Thymus (tissue), 11 donors: Measurements from ENCODE around the gene CCN2. TPM values are rescaled to one million over a fixed set of nuclear protein-coding genes. Genes with fewer than 3 reads are reported as not detected.
"Not testable (repeated sequence)": the region's sequence is repeated elsewhere in the genome, so short reads cannot be mapped to it uniquely, and the experiment has no call there.

Source experiments
- DNase-seq, 9 donors: peaks; one replicate each; pipeline ENCODE4 v3.0.0-alpha.2; 2013; ENCODE audit warnings: low spot score in 9 of 9, low read depth in 6 of 9, missing footprints in 1 of 9
- H3K27ac ChIP-seq, 2 donors: one replicate each; pipeline ENCODE4 v1.5.1; 2013; ENCODE audit warnings: control low read depth in 1 of 2, low read depth in 1 of 2, low read length in 1 of 2, mild to moderate bottlenecking in 1 of 2, moderate library complexity in 1 of 2
- H3K27me3 ChIP-seq, 2 donors: one replicate each; pipeline ENCODE4 v1.5.1; 2013; ENCODE audit warnings: low read length in 1 of 2; ENCODE audit not compliant: control insufficient read depth in 2 of 2, insufficient read depth in 1 of 2
- H3K36me3 ChIP-seq, 2 donors: one replicate each; pipeline ENCODE4 v1.5.1; 2013; ENCODE audit warnings: low read length in 1 of 2, mild to moderate bottlenecking in 1 of 2, moderate library complexity in 1 of 2; ENCODE audit not compliant: control insufficient read depth in 2 of 2, insufficient read depth in 2 of 2
- H3K4me1 ChIP-seq, 2 donors: one replicate each; pipeline ENCODE4 v1.5.1; 2013; ENCODE audit warnings: low read length in 2 of 2; ENCODE audit not compliant: control insufficient read depth in 2 of 2, insufficient read depth in 2 of 2
- H3K4me3 ChIP-seq, 2 donors: one replicate each; pipeline ENCODE4 v1.5.1; 2013; ENCODE audit warnings: low read length in 2 of 2, control low read depth in 1 of 2, mild to moderate bottlenecking in 1 of 2
- H3K9me3 ChIP-seq, 2 donors: one replicate each; pipeline ENCODE4 v1.5.1; 2013; ENCODE audit warnings: low read length in 1 of 2, mild to moderate bottlenecking in 1 of 2; ENCODE audit not compliant: control insufficient read depth in 2 of 2, insufficient read depth in 1 of 2
- WGBS: extraction: QIAGEN DNeasy Blood & Tissue Kit; methylation state at CpG from one replicate; pipeline ENCODE4 v1.1.7; 2013; 5-methylcytosine and 5-hydroxymethylcytosine counted together
- polyA plus RNA-seq: library from polyadenylated mRNA; stranded (reverse); fragments of 200-250 nt; gene quantifications from one replicate; pipeline ENCODE4 v1.2.3, GENCODE V29; 2013
- total RNA-seq: library from RNA; stranded (reverse); fragments of 120-200 nt; gene quantifications from one replicate; pipeline ENCODE4 v1.2.4, GENCODE V29; 2013
- donor health status: healthy.

The CCN2 gene
- total and polyA plus RNA-seq, 2 donors, result 2.5 to 213 TPM

DNA sequence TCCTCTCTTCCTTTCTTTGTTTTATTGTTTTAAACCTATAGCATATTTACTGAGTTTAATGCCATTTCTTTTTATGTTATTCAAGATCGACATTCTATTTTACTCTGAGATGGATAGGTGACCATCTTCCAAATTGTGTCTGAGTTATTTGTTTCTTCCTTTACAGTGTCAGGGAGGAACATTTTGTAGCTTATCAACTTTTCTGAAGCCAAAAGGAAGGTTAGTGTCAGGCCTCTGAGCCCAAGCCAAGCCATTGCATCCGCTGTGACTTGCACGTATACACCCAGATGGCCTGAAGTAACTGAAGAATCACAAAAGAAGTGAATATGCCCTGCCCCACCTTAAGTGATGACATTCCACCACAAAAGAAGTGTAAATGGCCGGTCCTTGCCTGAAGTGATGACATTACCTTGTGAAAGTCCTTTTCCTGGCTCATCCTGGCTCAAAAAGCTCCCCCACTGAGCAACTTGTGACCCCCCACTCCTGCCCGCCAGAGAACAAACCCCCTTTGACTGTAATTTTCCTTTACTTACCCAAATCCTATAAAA lies 49.8 kb downstream of the CCN2 start:
- not testable (repeated sequence) for H3K27ac ChIP-seq, H3K36me3 ChIP-seq, DNase-seq, H3K4me3 ChIP-seq, H3K4me1 ChIP-seq, H3K27me3 ChIP-seq, H3K9me3 ChIP-seq
- 97% methylated on average over 5 of the region's 5 CpGs for WGBS

DNA sequence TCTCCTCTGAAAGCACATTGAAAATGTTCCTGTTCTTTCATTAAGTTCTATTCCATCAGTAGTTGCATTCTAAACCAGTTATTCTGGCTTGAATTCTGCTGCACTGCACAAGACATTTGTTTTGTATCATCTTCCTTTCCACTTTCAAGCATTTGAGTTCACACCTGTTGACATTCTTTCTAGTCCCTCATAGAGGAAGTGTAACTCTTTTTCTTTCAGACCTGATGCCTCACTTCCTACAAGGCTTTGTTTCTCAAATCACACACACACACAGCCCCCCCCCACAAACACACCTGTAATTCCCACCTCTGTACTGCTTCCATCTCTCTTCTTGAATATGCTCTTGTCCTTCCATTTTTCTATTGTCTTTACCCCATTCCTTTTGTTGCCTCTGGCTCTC lies 50.9 kb downstream of the CCN2 start:
- Histone ChIP-seq H3K27ac (no peak overlapping the region), H3K4me3 (no peak overlapping the region), H3K36me3 (no peaks in the 10 kb centered on the region), H3K4me1 (no peaks in the 10 kb centered on the region), H3K27me3 (no peaks in the 10 kb centered on the region), H3K9me3 (no peaks in the 10 kb centered on the region)
- DNase-seq, result no peak

DNA sequence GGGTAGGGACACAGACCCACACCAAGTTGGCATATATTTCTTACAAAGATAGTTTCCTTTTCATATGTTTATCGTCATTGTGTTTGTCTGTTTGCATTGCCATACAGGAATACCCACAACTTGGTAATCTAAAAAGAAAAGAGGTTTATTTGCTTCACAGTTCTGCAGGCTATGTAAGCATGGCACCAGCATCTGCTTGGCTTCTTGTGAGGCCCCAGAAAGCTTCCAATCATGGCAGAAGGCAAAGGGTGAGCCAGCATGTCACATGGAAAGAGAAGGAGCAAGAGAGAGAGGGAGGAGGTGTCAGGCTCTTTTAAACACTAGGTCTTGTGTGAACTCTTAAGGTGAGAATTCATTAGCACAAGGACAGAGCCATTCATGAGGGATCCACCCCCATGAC lies 52.5 kb downstream of the CCN2 start:
- 94% methylated on average over 1 of the region's 1 CpG for WGBS

More for the DNA sequence above, 52.5 kb downstream of the CCN2 start:
- no peaks in the 10 kb centered on the region for H3K9me3 ChIP-seq
- no peak overlapping the region for H3K4me3 ChIP-seq
- H3K4me1 ChIP-seq, result no peaks in the 10 kb centered on the region
- DNase-seq, result no peak
- H3K36me3 ChIP-seq, result no peaks in the 10 kb centered on the region
- no peak overlapping the region for H3K27ac ChIP-seq
- H3K27me3 ChIP-seq, result no peaks in the 10 kb centered on the region

Other genes with a start within 250 kb of the CCN2 start
- gene OR2A4, start 250.0 kb downstream of the CCN2 start, total RNA-seq, result not detected
- 0.27 TPM for gene OR2A4, start 250.0 kb downstream of the CCN2 start, polyA plus RNA-seq
- gene CTAGE9, start 240.4 kb downstream of the CCN2 start, total RNA-seq, result not detected
- gene CTAGE9, start 240.4 kb downstream of the CCN2 start, polyA plus RNA-seq, result 0.02 TPM
- 5.7 TPM for gene ENPP1, start 143.4 kb downstream of the CCN2 start, total RNA-seq
- gene ENPP1, start 143.4 kb downstream of the CCN2 start, polyA plus RNA-seq, result 10.4 TPM